ENCODE measurements around the gene POLDIP3.
"Not testable (repeated sequence)": the region's sequence is repeated elsewhere in the genome, so short reads cannot be mapped to it uniquely, and the experiment has no call there.

POLDIP3 gene

DNA sequence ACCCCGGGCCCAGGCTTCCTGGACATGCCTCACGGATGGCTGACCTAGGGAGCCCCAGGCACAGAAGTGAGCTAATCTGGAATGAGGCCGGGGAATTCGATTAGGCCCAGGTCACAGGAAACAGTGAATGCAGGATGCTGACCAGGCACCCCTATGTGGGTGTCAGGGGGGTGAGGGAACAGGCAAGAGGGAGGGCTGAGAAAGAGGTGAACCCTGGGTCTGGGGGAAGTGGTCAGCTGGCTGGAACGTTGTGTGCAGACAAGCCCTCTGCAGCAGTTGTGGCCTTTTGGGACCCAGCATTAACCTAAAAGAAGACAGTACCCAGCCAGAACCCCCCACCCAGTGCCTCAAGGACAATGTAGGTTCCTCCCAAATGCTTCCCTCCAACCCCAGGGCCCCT lies 52.8 kb downstream of the POLDIP3 start:
- DNase-seq (ENCODE audit: low read depth in 1 of 2, low spot score in 1 of 2): no peak

GRCh38 chr22:42560781-42561180 lies 53.9 kb downstream of the POLDIP3 start:
- no peak for DNase-seq (ENCODE audit: low read depth in 1 of 2, low spot score in 1 of 2)

DNA sequence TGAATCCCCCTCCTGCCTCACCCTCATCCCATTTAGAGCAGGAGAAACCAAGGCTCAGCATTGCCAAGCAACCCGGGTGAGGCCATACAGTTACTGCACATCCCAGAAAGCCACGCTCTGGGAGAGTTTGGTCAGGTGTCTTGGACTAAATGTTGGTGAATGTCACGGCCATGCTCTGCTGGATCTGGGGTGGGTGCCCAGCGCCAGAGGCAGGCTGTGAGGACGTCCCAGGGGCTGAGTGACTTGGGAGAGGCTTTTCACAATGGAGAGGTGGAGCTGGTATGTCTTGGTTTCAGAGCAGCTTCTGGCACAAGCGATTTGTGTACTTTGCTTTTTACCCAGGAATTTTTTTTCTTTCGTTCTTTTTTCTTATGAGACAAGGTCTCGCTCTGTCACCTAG lies 54.3 kb downstream of the POLDIP3 start:
- no peak for DNase-seq (ENCODE audit: low read depth in 1 of 2, low spot score in 1 of 2)

DNA sequence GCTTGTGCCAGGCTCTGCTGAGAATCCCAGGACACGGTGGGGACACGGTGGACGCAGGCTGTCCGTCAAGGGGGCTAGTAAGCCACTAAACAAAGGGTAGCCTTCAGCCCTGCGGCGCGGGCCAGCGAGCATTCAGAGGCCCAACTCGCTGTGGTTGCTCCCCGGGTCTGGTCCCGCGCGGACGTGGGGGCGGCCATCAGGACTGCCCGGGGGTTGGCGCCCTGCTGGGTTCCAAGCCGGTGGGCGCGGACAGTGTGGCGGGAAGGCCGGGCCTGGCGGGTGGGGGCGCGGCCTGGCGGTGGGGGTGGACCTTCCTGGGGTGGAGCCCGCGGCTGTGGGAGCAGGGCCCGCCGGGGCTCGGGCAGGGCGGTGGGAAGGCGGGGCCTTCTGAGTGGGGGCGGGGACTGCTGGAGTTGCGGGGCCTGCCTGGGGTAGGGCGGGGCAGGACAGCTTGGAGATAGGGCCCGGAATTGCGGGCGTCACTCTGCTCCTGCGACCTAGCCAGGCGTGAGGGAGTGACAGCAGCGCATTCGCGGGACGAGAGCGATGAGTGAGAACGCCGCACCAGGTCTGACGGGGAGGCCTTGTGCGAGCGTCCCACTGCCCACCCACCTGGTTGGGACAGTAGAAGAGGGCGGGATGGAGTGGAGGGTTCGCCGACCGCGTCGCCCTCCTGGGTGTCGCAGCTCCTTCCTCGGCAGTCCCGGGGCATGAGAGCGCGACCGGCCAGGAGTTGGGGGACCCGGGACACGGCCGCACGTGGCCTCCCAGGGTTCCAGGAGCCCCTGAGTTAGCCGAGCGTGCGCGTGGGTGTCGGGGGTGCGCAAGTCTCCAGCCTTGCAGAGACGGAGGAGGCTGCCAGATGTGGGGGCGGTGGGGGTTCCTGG lies 61.0 kb downstream of the POLDIP3 start, which contains the start of gene SERHL2:
Gene SERHL2, plus strand, starts transcription at position 482 of the 887 bp plus-strand sequence. Its CDS starts 65 bp downstream, at position 547.
- peak; percentile 73 to 86 for DNase-seq (ENCODE audit: low read depth in 1 of 2, low spot score in 1 of 2)

DNA sequence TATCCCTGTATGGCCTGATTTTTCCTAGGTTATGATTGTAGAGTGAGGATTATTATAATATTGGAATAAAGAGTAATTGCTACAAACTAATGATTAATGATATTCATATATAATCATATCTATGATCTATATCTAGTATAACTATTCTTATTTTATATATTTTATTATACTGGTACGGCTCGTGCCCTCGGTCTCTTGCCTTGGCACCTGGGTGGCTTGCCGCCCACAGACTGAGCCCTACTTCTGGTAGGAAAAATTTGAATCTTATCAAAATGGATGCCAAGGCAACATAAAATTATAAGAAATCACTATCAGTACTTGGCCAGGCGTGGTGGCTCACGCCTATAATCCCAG lies 62.4 kb downstream of the POLDIP3 start:
- not testable (repeated sequence) for DNase-seq (ENCODE audit: low read depth in 1 of 2, low spot score in 1 of 2)

DNA sequence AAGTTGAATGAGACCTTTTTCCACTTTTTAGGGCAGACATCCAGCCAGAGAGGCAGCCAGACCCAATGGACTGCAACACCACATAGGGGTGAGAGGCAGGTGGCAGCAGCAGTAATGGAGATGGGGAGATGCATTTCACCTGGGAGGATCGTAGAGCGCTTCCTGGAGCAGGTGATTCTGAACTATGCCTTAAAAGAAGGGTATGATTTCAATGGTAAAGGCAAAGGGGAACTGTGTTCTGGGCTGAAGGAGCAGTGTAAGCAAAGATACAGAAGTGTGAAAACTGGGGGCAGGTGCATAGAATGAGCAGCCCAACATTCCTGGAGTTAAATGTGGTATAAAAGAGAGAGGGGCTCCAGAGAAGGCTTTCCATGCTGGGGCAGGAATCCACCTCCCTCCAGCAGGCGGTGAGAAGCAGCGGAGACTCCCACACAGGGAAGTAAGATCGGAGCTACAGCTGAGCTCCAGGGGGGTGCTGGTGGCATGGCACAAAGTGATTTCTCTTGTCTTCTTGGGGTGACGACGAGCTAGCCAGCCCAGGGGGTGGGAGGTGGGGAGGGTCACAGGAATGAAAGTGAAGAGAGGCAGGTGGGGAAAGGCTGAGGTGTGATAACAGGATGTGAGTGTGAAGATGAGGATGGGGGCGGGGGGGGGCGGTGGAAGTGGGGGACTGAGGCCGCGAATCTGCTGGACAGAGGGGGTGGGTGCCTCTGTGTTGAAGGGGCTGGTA lies 65.2 kb downstream of the POLDIP3 start:
- no peak for DNase-seq (ENCODE audit: low read depth in 1 of 2, low spot score in 1 of 2)

GRCh38 chr22:42548597-42549330 lies 65.9 kb downstream of the POLDIP3 start:
- DNase-seq (ENCODE audit: low read depth in 1 of 2, low spot score in 1 of 2): no peak

DNA sequence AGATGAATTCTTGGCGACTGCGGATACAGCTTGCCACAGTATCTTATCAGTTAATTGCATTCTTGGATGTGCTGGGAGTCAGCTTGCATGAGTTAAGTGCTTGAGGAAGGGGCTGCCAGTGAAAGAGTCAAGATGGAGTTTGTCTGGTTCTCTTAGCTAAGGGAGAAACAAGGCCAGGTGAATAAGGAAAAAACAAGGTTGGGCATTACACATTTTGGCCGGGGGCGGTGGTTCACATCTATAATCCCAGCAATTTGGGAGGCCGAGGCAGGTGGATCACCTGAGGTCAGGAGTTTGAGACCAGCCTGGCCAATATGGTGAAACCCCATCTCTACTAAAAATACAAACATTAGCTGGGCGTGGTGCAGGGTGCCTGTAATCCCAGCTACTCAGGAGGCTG lies 66.6 kb downstream of the POLDIP3 start:
- DNase-seq (ENCODE audit: low read depth in 1 of 2, low spot score in 1 of 2): not testable (repeated sequence)

- DNase-seq (ENCODE audit: low read depth in 1 of 2, low spot score in 1 of 2): no peak
Observed at GRCh38 chr22:42547562-42547961, 67.1 kb downstream of the POLDIP3 start.

- no peak for DNase-seq (ENCODE audit: low read depth in 1 of 2, low spot score in 1 of 2)
Observed at GRCh38 chr22:42544686-42545085, 70.0 kb downstream of the POLDIP3 start.

GRCh38 chr22:42539236-42539771 lies 75.4 kb downstream of the POLDIP3 start:
- DNase-seq (ENCODE audit: low read depth in 1 of 2, low spot score in 1 of 2): not testable (repeated sequence)

DNA sequence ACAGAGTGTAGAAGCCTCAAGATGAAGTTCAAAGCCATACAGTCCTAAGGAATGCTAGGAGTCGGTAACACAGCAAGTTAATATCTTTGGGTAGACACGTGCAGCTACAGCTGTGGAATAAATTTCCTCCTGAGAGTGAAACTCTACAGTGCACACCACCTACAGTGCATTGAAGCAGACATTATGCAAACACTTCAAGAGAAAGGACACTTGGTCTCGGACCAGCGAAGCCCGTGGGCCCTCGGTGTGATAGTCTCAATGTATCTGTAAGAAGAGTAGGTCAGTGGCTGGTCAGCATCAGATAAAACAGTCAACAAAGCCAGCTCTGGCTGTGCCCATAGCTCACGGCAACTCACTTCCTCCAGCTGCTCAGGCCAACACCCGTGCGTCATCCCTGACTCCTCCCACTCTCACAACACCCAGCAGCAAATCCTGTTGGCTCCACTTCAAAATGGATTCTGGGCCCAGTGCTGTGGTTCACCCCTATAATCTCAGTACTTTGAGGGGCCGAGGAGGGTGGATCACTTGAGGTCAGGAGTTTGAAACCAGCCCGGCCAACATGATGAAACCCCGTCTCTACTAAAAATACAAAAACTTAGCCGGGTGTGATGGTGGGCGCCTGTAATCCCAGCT lies 77.4 kb downstream of the POLDIP3 start:
- not testable (repeated sequence) for DNase-seq (ENCODE audit: low read depth in 1 of 2, low spot score in 1 of 2)

DNA sequence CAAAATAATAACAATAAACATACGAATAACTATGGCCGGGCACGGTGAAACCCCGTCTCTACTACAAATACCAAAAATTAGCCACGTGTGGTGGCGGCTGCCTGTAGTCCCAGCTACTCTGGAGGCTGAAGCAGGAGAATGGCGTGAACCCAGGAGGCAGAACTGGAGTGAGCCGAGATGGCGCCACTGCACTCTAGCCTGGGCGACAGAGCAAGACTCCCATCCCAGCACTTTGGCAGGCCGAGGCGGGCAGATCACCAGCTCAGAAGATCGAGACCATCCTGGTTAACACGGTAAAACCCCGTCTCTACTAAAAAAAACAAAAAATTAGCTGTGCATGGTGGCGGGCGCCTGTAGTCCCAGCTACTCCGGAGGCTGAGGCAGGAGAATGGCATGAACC lies 78.0 kb downstream of the POLDIP3 start:
- DNase-seq (ENCODE audit: low read depth in 1 of 2, low spot score in 1 of 2): not testable (repeated sequence)

- DNase-seq (ENCODE audit: low read depth in 1 of 2, low spot score in 1 of 2): no peak
Observed at GRCh38 chr22:42536166-42536565, 78.5 kb downstream of the POLDIP3 start.

GRCh38 chr22:42535082-42535731 lies 79.5 kb downstream of the POLDIP3 start:
- not testable (repeated sequence) for DNase-seq (ENCODE audit: low read depth in 1 of 2, low spot score in 1 of 2)
